Transverse colon (tissue), 4 donors: ENCODE measurements around the gene AFAP1L1. TPM values are rescaled to one million over a fixed set of nuclear protein-coding genes. Genes with fewer than 3 reads are reported as not detected.

ENCODE experiments used
- DNase-seq: peaks from one replicate; pipeline ENCODE4 v3.0.0-alpha.2; 2019
- H3K27ac ChIP-seq, 4 donors: fragments of 200-600 bp; sonication (generic); 2 replicates each; pipeline ENCODE4 v1.5.1; 2016 to 2018; ENCODE audit warnings: inconsistent platforms in 4 of 4
- H3K27me3 ChIP-seq: fragments of 200-600 bp; sonication (generic); 2 replicates; pipeline ENCODE4 v1.5.1; 2017; ENCODE audit warnings: inconsistent platforms
- H3K36me3 ChIP-seq, 4 donors: fragments of 200-600 bp; sonication (generic); 2 replicates each; pipeline ENCODE4 v1.5.1; 2017 to 2019; ENCODE audit warnings: inconsistent platforms in 4 of 4
- H3K4me1 ChIP-seq, 4 donors: fragments of 200-600 bp; sonication (generic); 2 replicates each; pipeline ENCODE4 v1.5.1; 2017 to 2020; ENCODE audit warnings: inconsistent platforms in 4 of 4
- H3K4me3 ChIP-seq, 4 donors: fragments of 200-600 bp; sonication (generic); 1 replicate in 1 of 4; 2 replicates in 3 of 4; pipeline versions ENCODE4 v1.5.1 to v1.6.1; 2017 to 2019; ENCODE audit warnings: inconsistent platforms in 4 of 4
- H3K9me3 ChIP-seq, 2 donors: fragments of 200-600 bp; sonication (generic); 2 replicates each; pipeline ENCODE4 v1.5.1; 2017 to 2019; ENCODE audit warnings: inconsistent platforms in 2 of 2
- EP300 ChIP-seq: sonication (generic); formaldehyde crosslinking; IDR thresholded peaks from one replicate; pipeline ENCODE4 v1.6.1; 2017; ENCODE audit warnings: antibody characterized with exemption, low read depth
- POLR2A ChIP-seq: fragments of 450-650 bp; IDR thresholded peaks from one replicate; pipeline ENCODE4 v1.6.1; 2016; ENCODE audit warnings: antibody characterized with exemption, mild to moderate bottlenecking, moderate library complexity
- POLR2AphosphoS5 ChIP-seq, 3 donors: sonication (generic); formaldehyde crosslinking; IDR thresholded peaks; one replicate each; pipeline ENCODE4 v1.6.1; 2016; ENCODE audit warnings: antibody characterized with exemption in 3 of 3
- WGBS, 2 donors: methylation state at CpG; one replicate each; pipeline ENCODE4 v1.1.5; 2018; ENCODE audit warnings: low coverage in 1 of 2; 5-methylcytosine and 5-hydroxymethylcytosine counted together
- in situ Hi-C, 4 donors: fragments of 200-750 bp; cut with MboI; loops; one replicate each; pipeline versions ENCODE4 v1.15.0 to v1.15.1; 2017; ENCODE audit warnings: low sequenced_read_pairs in 3 of 4, low pct_ligation_motif_present in 1 of 4, low pct_unique_long_range_greater_than_20kb in 1 of 4
- intact Hi-C: fragments of 100-400 bp; cut with DNase I; formaldehyde crosslinking; loops from one replicate; pipeline ENCODE4 v1.15.1; 2023; ENCODE audit warnings: low total_unique reads
- total RNA-seq, 4 donors: library from RNA; depleted of rRNA; stranded (reverse); fragments of >200 nt; gene quantifications; one replicate each; pipeline ENCODE4 v1.1.0, GENCODE V29; 2016
- TF ChIP-seq, protein P1 (sequence below), 5 experiments: fragments of 200-600 bp in 3 of 5; fragments of 450-650 bp in 2 of 5; sonication (generic) in 3 of 5; IDR thresholded peaks; 1 replicate in 2 of 5; 2 replicates in 3 of 5; pipeline ENCODE4 v1.5.1; 2016 to 2017; ENCODE audit warnings: antibody characterized with exemption in 5 of 5, inconsistent platforms in 3 of 5, mild to moderate bottlenecking in 2 of 5, moderate library complexity in 1 of 5

AFAP1L1 gene
- total RNA-seq, 4 donors from 2014 or later, result 2.2 to 4.1 (median 3.0) TPM

DNA sequence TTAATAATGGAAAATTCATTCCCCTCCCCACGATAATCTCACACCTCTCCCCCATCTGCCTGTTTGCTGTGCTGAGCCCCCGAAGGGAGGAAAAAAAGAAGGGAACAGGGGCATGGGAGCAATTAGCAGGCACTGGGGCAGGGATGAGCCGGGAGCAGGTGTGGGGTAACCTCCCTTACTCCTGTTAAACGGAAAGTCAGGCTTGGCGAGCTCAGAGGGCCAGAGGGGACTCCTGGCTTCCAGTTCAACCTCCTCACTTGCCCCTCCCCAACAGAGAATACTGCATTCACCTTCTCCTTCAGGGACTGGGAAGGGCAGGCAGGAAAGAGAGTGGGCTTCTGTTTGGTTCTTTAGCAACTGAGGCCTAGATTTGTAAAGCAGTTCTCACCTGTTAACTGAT is 1.6 kb downstream of the AFAP1L1 start:
- no peak for TF ChIP-seq POLR2A
- no peak for TF ChIP-seq EP300
- TF ChIP-seq, protein P1, sequence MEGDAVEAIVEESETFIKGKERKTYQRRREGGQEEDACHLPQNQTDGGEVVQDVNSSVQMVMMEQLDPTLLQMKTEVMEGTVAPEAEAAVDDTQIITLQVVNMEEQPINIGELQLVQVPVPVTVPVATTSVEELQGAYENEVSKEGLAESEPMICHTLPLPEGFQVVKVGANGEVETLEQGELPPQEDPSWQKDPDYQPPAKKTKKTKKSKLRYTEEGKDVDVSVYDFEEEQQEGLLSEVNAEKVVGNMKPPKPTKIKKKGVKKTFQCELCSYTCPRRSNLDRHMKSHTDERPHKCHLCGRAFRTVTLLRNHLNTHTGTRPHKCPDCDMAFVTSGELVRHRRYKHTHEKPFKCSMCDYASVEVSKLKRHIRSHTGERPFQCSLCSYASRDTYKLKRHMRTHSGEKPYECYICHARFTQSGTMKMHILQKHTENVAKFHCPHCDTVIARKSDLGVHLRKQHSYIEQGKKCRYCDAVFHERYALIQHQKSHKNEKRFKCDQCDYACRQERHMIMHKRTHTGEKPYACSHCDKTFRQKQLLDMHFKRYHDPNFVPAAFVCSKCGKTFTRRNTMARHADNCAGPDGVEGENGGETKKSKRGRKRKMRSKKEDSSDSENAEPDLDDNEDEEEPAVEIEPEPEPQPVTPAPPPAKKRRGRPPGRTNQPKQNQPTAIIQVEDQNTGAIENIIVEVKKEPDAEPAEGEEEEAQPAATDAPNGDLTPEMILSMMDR (IDR thresholded peaks at IDR 0.05), result no peak
- no peak for TF ChIP-seq POLR2AphosphoS5 (IDR thresholded peaks at IDR 0.05)
- H3K4me3 ChIP-seq, result no peak overlapping the region
- H3K27ac ChIP-seq, result no peak overlapping the region
- no peak for DNase-seq
- H3K9me3 ChIP-seq, result peaks cover 9 to 11% of the 10 kb centered on the region in 2 donors
- in situ Hi-C loops (no loop called here), intact Hi-C loops (loop anchor here (5.0 kb wide), 1 partner anchor 131 kb away; the partner anchor contains the start of gene ABLIM3)
- peaks cover 0 to 15% (median 3%) of the 10 kb centered on the region in 4 donors for H3K4me1 ChIP-seq
- no peaks in the 10 kb centered on the region for H3K36me3 ChIP-seq
- H3K27me3 ChIP-seq, result peaks cover 36% of the 10 kb centered on the region
- WGBS, 2 donors, result 64 to 79% methylated on average over 2 to 5 of the region's 5 CpGs

DNA sequence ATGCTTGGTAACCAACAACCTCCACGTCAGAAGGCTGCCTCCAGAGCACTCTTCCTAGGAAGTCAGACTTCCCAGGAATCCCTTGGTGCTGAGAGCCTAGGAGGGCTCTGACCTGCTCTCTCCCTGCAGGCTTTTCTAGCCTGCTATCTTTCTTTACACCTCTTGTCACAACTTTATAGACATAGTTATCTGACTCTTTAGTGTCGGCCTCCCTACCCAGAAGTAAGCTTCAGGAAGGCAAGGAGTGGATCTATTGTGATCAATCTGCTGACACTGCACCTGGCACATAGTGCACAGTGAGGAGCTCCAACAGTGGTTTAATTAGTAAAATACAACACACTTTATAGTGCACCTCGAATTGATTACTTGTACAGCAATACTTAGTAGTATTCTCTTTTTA is 2.3 kb downstream of the AFAP1L1 start:
- no peak for TF ChIP-seq EP300
- TF ChIP-seq, protein P1 (IDR thresholded peaks at IDR 0.05), result no peak
- no peak for TF ChIP-seq POLR2AphosphoS5 (IDR thresholded peaks at IDR 0.05)
- Histone ChIP-seq H3K4me1 (peaks cover 0 to 15% (median 3%) of the 10 kb centered on the region in 4 donors), H3K36me3 (no peaks in the 10 kb centered on the region), H3K27ac (no peak overlapping the region), H3K4me3 (no peak overlapping the region), H3K9me3 (peaks cover 2 to 4% of the 10 kb centered on the region in 2 donors), H3K27me3 (peaks cover 36% of the 10 kb centered on the region)
- in situ Hi-C loops (no loop called here), intact Hi-C loops (loop anchor here (5.0 kb wide), 1 partner anchor 132 kb away; the partner anchor contains the start of gene ABLIM3)
- DNase-seq, result no peak
- WGBS, 2 donors, result 57 to 86% methylated on average over 3 of the region's 3 CpGs

DNA sequence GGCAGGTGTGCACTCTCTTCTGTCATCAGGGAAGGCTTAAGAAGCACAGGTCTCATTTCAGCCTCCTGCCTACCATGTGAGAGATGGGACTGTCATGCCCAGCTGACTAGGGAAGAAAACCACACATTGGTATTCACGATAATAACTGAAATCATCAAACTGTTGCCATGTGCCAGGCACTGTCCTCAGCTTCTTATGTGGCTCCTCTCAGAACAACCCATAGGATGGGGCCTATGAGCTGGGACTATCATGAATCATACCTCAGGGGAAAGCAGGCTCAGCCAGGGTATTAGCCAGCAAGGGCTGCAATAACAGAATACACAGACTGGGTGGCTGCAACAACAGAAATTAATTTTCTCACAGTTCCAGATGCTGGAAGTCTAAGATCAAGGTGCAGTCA is 3.3 kb downstream of the AFAP1L1 start:
- TF ChIP-seq EP300 (no peak), POLR2A (no peak), POLR2AphosphoS5 (IDR thresholded peaks at IDR 0.05) (no peak)
- TF ChIP-seq, protein P1 (IDR thresholded peaks at IDR 0.05), result no peak
- Histone ChIP-seq H3K27me3 (peaks cover 31% of the 10 kb centered on the region), H3K4me1 (peaks cover 0 to 15% (median 3%) of the 10 kb centered on the region in 4 donors), H3K4me3 (no peak overlapping the region), H3K36me3 (no peaks in the 10 kb centered on the region), H3K9me3 (no peaks in the 10 kb centered on the region), H3K27ac (no peak overlapping the region)
- in situ Hi-C loops, result no loop called here
- intact Hi-C loops, result loop anchor here (5.0 kb wide), 1 partner anchor 133 kb away; the partner anchor contains the start of gene ABLIM3
- WGBS, 2 donors, result 78 to 86% methylated on average over 1 of the region's 1 CpG
- no peak for DNase-seq

DNA sequence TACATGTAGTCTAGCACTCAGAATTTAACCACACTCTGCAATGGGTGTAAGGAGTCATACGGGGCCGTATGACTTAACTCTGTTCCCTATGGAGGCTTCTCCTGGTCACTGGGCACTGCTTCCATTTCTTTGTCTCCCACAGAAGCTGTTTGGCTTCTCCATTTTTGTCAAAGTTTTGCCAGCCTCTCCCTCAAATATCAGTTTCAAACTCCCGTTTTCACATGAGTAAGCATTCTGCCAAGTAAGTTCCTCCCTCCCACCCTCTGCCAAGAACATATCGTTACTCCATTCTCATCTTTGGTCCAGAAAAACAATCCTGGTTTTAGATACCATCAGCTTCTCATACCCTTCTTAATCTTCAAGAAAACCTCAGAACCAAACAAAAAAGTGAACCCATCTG is 6.1 kb downstream of the AFAP1L1 start:
- no peak overlapping the region for H3K27ac ChIP-seq
- in situ Hi-C loops, result no loop called here

More for the DNA sequence above, 6.1 kb downstream of the AFAP1L1 start:
- Histone ChIP-seq H3K4me3 (no peak overlapping the region), H3K9me3 (no peaks in the 10 kb centered on the region), H3K4me1 (peaks cover 0 to under 1% (median 0%) of the 10 kb centered on the region in 4 donors), H3K36me3 (no peaks in the 10 kb centered on the region), H3K27me3 (peaks cover 4% of the 10 kb centered on the region)
- intact Hi-C loops, result no loop called here
- DNase-seq, result no peak
- WGBS, 2 donors, result 50 to 67% methylated on average over 3 to 4 of the region's 4 CpGs
- no peak for TF ChIP-seq POLR2A
- TF ChIP-seq, protein P1 (IDR thresholded peaks at IDR 0.05), result no peak
- TF ChIP-seq EP300, result no peak
- TF ChIP-seq POLR2AphosphoS5 (IDR thresholded peaks at IDR 0.05), result no peak
